Hematopoietic multipotent progenitor cell treated with erythropoietin and hydrocortisone succinate and interleukin-3 and kit ligand, for 6 days (in vitro differentiated cells): ENCODE measurements around the gene PCP2.

Experiments
- DNase-seq: peaks from one replicate; pipeline ENCODE4 v3.0.0-alpha.2; 2015

PCP2 gene

GRCh38 chr19:7618771-7619510 is 14.6 kb downstream of the PCP2 start:
- DNase-seq = peak; percentile 51

- peak; percentile 37 for DNase-seq
Measured at GRCh38 chr19:7618348-7618747, 15.2 kb downstream of the PCP2 start.

GRCh38 chr19:7617735-7618134 is 15.8 kb downstream of the PCP2 start:
- no peak for DNase-seq

DNA sequence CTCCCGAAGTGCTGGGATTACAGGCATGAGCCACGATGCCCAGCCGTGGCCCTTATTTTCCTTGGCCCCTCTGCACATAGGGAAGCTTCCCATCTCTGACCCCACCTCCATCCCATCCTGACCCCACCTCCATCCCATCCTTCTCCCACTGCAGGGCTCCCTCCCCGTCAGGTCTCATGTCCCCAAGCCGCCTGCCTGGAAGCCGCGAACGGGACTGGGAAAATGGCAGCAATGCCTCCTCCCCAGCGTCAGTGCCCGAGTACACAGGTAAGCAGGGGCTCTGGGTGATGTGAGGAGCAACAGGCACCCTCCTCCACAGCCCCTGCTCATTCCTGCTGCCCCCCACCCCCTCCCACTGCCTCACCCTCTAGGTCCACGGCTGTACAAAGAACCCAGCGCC is 16.3 kb downstream of the PCP2 start:
- no peak for DNase-seq

DNA sequence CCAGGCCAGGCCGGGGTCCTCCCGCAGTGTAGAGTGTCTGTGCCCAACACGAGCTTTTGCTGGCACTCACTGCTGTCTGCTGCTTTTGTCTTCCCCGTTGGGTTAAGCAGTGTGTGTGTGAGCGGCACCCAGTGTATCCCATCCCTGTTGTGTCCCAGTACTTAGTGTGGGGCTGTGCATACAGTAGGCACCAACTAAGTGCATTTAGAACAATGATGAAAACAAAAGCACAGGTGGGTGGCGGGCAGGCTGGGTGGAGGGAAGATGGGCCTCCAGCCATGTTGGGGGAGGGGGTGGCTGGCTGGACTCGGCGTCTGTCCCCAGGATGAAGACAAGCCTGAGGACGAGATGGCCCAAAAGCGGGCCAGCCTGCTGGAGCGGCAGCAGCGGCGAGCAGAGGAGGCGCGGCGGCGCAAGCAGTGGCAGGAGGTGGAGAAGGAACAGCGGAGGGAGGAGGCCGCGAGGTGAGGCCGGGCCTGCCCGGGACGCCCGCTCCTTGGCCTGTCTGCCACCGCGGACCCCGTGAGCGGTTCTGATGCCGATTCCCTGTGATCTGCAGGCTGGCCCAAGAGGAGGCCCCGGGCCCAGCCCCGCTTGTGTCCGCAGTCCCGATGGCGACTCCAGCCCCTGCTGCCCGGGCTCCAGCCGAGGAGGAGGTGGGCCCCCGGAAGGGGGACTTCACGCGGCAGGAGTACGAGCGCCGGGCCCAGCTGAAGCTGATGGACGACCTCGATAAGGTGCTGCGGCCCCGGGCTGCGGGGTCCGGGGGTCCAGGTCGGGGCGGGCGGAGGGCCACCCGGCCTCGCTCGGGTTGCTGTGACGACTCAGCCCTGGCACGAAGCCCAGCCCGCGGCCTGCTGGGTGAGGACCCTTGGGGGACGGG is 18.4 kb downstream of the PCP2 start:
- DNase-seq = no peak

DNA sequence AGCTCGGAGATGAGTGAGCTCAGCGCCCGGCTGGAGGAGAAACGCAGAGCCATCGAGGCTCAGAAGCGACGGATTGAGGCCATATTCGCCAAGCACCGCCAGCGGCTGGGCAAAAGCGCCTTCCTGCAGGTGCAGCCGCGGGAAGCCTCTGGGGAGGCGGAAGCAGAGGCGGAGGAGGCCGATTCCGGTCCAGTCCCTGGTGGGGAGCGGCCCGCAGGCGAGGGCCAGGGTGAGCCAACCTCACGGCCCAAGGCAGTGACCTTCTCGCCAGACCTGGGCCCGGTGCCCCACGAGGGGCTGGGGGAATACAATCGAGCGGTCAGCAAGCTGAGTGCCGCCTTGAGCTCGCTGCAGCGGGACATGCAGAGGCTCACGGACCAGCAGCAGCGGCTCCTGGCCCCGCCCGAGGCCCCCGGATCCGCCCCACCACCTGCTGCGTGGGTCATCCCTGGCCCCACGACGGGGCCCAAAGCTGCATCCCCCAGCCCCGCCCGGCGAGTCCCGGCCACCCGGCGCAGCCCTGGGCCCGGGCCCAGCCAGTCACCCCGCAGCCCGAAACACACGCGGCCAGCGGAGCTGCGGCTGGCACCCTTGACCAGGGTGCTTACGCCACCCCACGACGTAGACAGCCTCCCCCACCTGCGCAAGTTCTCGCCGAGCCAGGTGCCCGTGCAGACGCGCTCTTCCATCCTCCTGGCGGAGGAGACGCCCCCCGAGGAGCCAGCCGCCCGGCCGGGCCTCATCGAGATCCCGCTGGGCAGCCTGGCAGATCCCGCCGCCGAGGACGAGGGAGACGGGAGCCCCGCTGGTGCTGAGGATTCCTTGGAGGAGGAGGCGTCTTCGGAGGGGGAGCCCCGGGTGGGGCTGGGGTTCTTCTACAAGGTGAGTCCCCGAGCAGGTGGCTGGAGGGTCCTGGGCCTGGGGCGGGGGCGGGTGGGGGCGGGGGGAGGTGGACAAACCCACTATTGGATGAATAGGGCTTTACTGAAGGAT is 20.9 kb downstream of the PCP2 start:
- no peak for DNase-seq

DNA sequence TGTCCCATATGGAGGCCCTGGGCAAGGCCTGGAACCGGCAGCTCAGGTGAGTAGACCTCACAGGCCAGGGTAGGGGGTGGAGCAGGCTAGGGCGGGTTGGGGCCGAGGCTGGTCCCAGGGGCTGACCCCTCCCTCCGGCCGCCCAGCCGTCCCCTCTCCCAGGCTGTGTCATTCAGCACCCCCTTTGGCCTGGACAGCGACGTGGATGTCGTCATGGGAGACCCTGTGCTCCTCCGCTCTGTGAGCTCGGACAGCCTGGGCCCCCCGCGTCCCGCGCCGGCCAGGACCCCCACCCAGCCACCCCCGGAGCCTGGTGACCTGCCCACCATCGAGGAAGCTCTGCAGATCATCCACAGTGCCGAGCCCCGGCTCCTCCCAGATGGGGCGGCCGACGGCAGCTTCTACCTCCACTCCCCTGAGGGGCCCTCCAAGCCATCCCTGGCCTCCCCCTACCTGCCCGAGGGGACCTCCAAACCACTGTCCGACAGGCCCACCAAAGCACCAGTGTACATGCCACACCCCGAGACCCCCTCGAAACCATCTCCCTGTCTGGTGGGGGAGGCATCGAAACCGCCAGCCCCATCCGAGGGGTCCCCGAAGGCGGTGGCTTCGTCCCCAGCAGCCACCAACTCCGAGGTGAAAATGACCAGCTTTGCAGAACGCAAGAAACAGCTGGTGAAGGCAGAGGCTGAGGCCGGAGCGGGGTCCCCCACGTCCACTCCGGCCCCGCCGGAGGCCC is 21.8 kb downstream of the PCP2 start:
- DNase-seq = no peak

DNA sequence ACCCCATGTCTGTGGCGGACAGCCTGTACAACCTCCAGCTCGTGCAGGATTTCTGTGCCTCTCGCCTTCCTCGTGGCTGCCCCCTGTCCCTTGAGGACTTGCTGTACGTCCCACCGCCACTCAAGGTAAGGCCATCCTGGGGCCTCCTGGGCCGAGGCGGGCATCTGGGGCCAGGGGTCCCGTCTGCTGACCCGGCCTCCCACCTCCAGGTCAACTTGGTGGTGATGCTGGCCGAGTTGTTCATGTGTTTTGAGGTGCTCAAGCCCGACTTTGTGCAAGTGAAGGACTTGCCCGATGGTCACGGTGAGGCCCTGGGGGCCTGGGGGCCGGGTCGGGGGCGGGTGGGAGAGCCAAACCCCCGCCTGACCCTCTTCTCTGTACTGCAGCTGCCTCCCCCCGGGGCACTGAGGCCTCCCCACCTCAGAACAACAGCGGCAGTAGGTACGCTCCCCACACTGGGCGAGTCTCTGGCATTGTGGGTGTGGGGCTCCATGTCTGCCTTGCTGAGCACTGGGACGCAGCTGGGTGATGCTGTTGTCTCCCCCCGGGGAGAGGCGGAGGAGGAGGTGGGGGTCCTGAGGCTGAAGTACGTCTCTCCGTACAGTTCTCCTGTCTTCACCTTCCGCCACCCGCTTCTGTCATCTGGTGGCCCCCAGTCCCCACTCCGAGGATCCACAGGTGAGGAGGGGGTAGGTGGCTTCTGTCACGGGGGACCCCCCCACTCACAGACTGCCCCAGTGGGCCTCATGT is 22.9 kb downstream of the PCP2 start:
- no peak for DNase-seq

- DNase-seq = no peak
Measured at GRCh38 chr19:7607874-7608560, 25.5 kb downstream of the PCP2 start.

GRCh38 chr19:7607212-7607873 is 26.2 kb downstream of the PCP2 start:
- no peak for DNase-seq

DNA sequence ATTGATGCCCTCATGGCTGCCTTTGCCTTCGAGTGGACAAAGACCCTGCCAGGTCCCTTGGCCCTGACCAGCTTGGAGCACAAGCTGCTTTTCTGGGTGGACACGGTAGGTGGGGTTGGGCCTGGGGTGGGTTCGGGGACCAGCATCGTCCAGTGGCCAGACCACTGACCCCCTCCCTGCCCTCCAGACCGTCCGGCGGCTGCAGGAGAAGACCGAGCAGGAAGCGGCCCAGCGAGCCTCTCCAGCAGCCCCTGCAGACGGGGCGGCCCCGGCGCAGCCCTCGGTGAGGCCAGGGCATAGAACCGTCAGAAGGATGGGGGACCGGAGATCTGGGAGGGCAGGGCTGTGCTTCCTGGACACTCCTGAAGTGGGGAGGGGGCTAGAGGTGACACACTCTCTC is 27.2 kb downstream of the PCP2 start:
- no peak for DNase-seq

DNA sequence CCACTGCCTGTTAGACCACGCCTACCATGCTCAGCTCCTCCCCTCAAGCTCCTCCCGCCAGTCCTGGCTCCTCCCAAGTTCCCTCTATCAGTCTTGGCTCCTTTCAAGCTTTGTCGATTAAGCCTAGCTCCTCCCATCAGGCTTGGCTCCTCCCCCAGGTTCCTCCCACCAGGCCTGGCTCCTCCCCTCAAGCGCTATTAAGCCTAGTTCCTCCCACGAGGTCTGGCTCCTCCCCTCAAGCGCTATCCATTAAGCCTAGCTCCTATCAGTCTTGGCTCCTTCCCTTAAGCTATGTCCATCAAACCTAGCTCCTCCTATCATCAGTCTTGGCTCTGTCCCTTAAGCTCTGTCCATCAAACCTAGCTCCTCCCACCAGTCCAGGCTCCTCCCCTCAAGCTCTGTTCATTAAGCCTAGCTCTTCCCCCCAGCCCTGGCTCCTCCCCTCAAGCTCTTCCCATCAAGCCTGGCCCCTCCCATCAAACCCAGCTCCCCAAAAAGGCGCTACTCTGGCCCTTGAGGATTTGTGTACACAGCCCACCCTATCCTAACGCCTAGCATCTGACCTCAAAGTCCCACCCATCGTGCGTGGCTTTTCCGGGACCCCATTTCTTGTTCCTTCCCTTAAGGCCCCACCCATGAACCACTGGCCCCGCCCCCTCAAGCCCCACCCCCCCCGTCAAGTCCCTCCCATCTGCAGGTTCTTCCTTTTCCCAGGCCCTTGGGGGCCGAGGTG is 27.9 kb downstream of the PCP2 start:
- peak; percentile 84 for DNase-seq

GRCh38 chr19:7603919-7604318 is 29.6 kb downstream of the PCP2 start:
- peak; percentile 41 for DNase-seq

DNA sequence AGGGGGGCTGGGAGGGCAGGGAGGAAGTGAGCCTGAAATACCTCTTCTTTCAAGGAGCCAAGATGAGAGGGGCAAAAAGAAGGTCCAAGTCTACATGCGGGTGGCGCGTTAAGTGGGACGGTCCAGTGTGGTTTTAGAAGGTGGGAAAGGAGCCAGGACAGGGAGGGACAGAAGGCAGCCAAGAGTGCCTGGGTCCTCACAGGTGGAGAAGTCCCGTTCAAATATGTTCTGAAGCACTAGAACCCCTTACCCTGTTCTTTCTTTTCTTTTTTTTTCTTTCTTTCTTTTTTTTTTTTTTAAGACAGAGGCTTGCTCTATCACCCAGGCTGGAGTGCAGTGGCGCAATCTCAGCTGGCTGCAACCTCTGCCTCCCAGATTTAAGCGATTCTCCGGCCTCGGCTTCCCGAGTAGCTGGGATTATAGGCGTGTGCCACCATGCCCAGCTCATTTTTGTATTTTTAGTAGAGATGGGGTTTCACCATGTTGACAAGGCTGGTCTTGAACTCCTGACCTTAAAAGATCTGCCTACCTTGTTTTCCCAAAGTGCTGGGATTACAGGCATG is 30.5 kb downstream of the PCP2 start:
- no peak for DNase-seq

GRCh38 chr19:7602240-7602934 is 31.1 kb downstream of the PCP2 start:
- no peak for DNase-seq

- no peak for DNase-seq
Measured at GRCh38 chr19:7600721-7601120, 32.8 kb downstream of the PCP2 start.

DNA sequence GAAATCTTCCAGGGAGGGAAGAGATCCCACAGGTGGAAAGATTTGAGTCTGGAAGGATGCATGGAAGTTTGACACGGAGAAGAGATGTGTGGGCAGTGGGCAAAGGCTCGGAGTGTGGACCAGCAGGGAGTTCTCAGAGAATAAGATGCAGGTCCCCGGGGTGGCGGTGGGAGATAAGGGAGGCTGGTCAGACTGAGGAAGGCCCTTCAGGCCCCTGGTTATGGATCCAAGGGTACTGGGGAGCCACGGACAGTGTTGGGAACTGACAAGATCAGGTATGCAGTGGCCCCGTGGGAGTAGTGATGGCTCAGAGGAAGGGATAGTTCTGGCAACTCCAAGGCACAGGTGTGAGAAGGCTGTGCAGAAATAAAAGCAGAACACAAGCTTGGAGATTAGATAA is 35.3 kb downstream of the PCP2 start:
- DNase-seq = no peak

GRCh38 chr19:7597689-7598088 is 35.8 kb downstream of the PCP2 start:
- DNase-seq = no peak
